WTC11 (cell line): ENCODE data around the gene RHBDD1. TPM values are rescaled to one million over a fixed set of nuclear protein-coding genes. Genes with fewer than 3 reads are reported as not detected.

Experiments
- ATAC-seq: fragments of 200-7000 bp; cut with Tn5 transposase; 2 replicates; pipeline ENCODE4 v1.10.0; 2021; ENCODE audit warnings: mild to moderate bottlenecking, moderate library complexity
- CTCF ChIA-PET: fragments of 300-600 bp; sonication (Branson Sonifier 250); formaldehyde crosslinking; loops from one replicate; lab custom pipeline; 2021; ENCODE audit warnings: antibody characterized with exemption; lab: Charles Lee
- POLR2A ChIA-PET: fragments of 350-600 bp; sonication (Branson Sonifier 250); formaldehyde crosslinking; loops from one replicate; lab custom pipeline; 2021; ENCODE audit warnings: antibody characterized with exemption; lab: Charles Lee
- DNase-seq: peaks from one replicate; pipeline ENCODE4 v3.0.0; 2021; ENCODE audit warnings: low spot score
- H3K27ac Mint-ChIP-seq: 2 replicates; pipeline ENCODE4 v1.8.0; 2021; ENCODE audit warnings: mixed read lengths
- H3K27me3 Mint-ChIP-seq: 2 replicates; pipeline ENCODE4 v1.8.0; 2021; ENCODE audit warnings: low read depth, mild to moderate bottlenecking, moderate library complexity, mixed read lengths
- H3K36me3 Mint-ChIP-seq: 2 replicates; pipeline ENCODE4 v1.8.0; 2021; ENCODE audit warnings: mixed read lengths
- H3K4me1 Mint-ChIP-seq: 2 replicates; pipeline ENCODE4 v1.8.0; 2022; ENCODE audit warnings: mixed read lengths
- H3K4me3 Mint-ChIP-seq: 2 replicates; pipeline ENCODE4 v1.8.0; 2021; ENCODE audit warnings: mild to moderate bottlenecking, moderate library complexity, mixed read lengths
- H3K9me3 Mint-ChIP-seq: 2 replicates; pipeline ENCODE4 v1.8.0; 2021; ENCODE audit warnings: mixed read lengths
- CREM ChIP-seq: sonication (generic); formaldehyde crosslinking; IDR thresholded peaks from 2 replicates; pipeline ENCODE4 v1.8.1; 2022; ENCODE audit warnings: mild to moderate bottlenecking, missing genetic modification reagents, moderate library complexity
- EMX1 ChIP-seq: fragments of 250-450 bp; sonication (Bioruptor Pico); IDR thresholded peaks from 2 replicates; pipeline ENCODE4 v1.8.0; 2021; ENCODE audit warnings: mild to moderate bottlenecking
- FOXJ3 ChIP-seq: sonication (generic); formaldehyde crosslinking; IDR thresholded peaks from 2 replicates; pipeline ENCODE4 v1.9.0; 2021; ENCODE audit warnings: missing genetic modification reagents, mild to moderate bottlenecking, borderline replicate concordance
- IRF2 ChIP-seq: sonication (generic); formaldehyde crosslinking; IDR thresholded peaks from 2 replicates; pipeline ENCODE4 v1.8.0; 2022; ENCODE audit warnings: low read depth, missing genetic modification reagents, borderline replicate concordance
- NR2C2 ChIP-seq: sonication (generic); formaldehyde crosslinking; IDR thresholded peaks from 2 replicates; pipeline ENCODE4 v1.8.0; 2022; ENCODE audit warnings: mild to moderate bottlenecking, missing genetic modification reagents
- PRRX2 ChIP-seq: fragments of 250-450 bp; sonication (Bioruptor Pico); IDR thresholded peaks from 2 replicates; pipeline ENCODE4 v1.8.0; 2021; ENCODE audit warnings: mild to moderate bottlenecking
- RORB ChIP-seq: fragments of 250-450 bp; sonication (Bioruptor Pico); IDR thresholded peaks from 2 replicates; pipeline ENCODE4 v1.9.0; 2021; ENCODE audit warnings: mild to moderate bottlenecking
- SMAD4 ChIP-seq: sonication (generic); formaldehyde crosslinking; IDR thresholded peaks from 2 replicates; pipeline ENCODE4 v1.8.0; 2022; ENCODE audit warnings: mild to moderate bottlenecking, missing genetic modification reagents
- SOX15 ChIP-seq: fragments of 250-450 bp; sonication (Bioruptor Pico); IDR thresholded peaks from 2 replicates; pipeline ENCODE4 v1.9.0; 2021; ENCODE audit warnings: mild to moderate bottlenecking
- SP1 ChIP-seq: sonication (generic); formaldehyde crosslinking; conservative IDR thresholded peaks from 2 replicates; pipeline ENCODE4 v1.8.1; 2022; ENCODE audit warnings: missing genetic modification reagents
- ZBTB21 ChIP-seq: sonication (generic); formaldehyde crosslinking; IDR thresholded peaks from 2 replicates; pipeline ENCODE4 v1.8.1; 2023; ENCODE audit warnings: mild to moderate bottlenecking, missing genetic modification reagents, borderline replicate concordance
- ZNF263 ChIP-seq: sonication (generic); formaldehyde crosslinking; IDR thresholded peaks from 2 replicates; pipeline ENCODE4 v1.8.1; 2022; ENCODE audit warnings: low read depth, mild to moderate bottlenecking, moderate library complexity, missing genetic modification reagents
- ZNF317 ChIP-seq: sonication (generic); formaldehyde crosslinking; IDR thresholded peaks from 2 replicates; pipeline ENCODE4 v1.8.1; 2023; ENCODE audit warnings: low read depth, mild to moderate bottlenecking, moderate library complexity, missing genetic modification reagents, borderline replicate concordance
- ZNF396 ChIP-seq: fragments of 250-450 bp; sonication (Bioruptor Pico); IDR thresholded peaks from 2 replicates; pipeline ENCODE4 v1.8.0; 2021; ENCODE audit warnings: mild to moderate bottlenecking, moderate library complexity, borderline replicate concordance
- ZNF423 ChIP-seq: fragments of 250-450 bp; sonication (Bioruptor Pico); IDR thresholded peaks from 2 replicates; pipeline ENCODE4 v2.1.2; 2022; ENCODE audit warnings: mild to moderate bottlenecking, moderate library complexity
- total RNA-seq: library from RNA; stranded (reverse); gene quantifications from 3 replicates; pipeline ENCODE4 v1.2.3, GENCODE V29; 2021
- TF ChIP-seq, protein P1 (sequence below): sonication (generic); formaldehyde crosslinking; IDR thresholded peaks from 2 replicates; pipeline ENCODE4 v1.8.0; 2023; ENCODE audit warnings: mild to moderate bottlenecking, missing genetic modification reagents
- TF ChIP-seq, protein P2 (sequence below): sonication (generic); formaldehyde crosslinking; conservative IDR thresholded peaks from 2 replicates; pipeline ENCODE4 v1.8.1; 2022; ENCODE audit warnings: mild to moderate bottlenecking, missing genetic modification reagents
- TF ChIP-seq, protein P3 (sequence below): sonication (generic); formaldehyde crosslinking; IDR thresholded peaks from 2 replicates; pipeline ENCODE4 v1.8.1; 2023; ENCODE audit warnings: mild to moderate bottlenecking, missing genetic modification reagents, borderline replicate concordance
- TF ChIP-seq, protein P4 (sequence below): fragments of 250-450 bp; sonication (Bioruptor Pico); IDR thresholded peaks from 2 replicates; pipeline ENCODE4 v1.9.0; 2021; ENCODE audit warnings: mild to moderate bottlenecking, borderline replicate concordance
- TF ChIP-seq, protein P5 (sequence below): sonication (generic); formaldehyde crosslinking; IDR thresholded peaks from 2 replicates; pipeline ENCODE4 v1.8.1; 2022; ENCODE audit warnings: mild to moderate bottlenecking, moderate library complexity, missing genetic modification reagents
- TF ChIP-seq, protein P6 (sequence below): sonication (generic); formaldehyde crosslinking; IDR thresholded peaks from 2 replicates; pipeline ENCODE4 v1.8.1; 2022; ENCODE audit warnings: low read depth, mild to moderate bottlenecking, moderate library complexity, missing genetic modification reagents, borderline replicate concordance

Gene RHBDD1
- total RNA-seq, 1 experiment from 2014 or later: 25.7 TPM

DNA sequence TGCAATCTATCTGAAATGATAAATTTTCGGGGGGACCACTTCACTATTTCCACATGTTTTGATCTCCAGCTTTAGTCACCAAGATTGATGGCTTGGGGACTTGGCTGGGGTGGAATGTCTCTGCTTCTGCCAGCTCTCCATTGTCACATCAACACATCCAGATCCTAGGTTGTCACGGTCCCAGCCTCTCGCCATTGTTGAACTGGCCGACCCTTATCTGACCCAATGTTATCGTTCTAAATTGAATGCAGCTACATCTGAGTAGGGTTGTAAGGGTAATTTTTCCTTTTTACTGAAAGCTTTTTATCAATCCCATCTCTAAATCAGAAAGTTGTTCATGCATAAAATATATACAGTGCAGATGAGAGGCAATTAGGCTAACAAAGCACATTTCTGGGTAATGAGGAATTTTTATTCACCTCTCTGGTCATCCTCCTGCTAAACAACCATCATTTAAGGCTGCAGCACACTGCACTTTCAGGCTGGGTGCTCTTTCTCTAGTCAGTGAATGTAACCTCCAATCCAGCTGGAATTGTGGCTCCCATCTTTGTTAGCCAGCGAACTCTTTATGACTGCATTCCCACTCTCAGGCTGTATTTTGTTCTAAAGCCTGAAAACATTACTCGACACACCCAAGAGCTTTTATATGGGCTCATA lies 200.0 kb downstream of the RHBDD1 start (continued):
- TF ChIP-seq, protein P1, sequence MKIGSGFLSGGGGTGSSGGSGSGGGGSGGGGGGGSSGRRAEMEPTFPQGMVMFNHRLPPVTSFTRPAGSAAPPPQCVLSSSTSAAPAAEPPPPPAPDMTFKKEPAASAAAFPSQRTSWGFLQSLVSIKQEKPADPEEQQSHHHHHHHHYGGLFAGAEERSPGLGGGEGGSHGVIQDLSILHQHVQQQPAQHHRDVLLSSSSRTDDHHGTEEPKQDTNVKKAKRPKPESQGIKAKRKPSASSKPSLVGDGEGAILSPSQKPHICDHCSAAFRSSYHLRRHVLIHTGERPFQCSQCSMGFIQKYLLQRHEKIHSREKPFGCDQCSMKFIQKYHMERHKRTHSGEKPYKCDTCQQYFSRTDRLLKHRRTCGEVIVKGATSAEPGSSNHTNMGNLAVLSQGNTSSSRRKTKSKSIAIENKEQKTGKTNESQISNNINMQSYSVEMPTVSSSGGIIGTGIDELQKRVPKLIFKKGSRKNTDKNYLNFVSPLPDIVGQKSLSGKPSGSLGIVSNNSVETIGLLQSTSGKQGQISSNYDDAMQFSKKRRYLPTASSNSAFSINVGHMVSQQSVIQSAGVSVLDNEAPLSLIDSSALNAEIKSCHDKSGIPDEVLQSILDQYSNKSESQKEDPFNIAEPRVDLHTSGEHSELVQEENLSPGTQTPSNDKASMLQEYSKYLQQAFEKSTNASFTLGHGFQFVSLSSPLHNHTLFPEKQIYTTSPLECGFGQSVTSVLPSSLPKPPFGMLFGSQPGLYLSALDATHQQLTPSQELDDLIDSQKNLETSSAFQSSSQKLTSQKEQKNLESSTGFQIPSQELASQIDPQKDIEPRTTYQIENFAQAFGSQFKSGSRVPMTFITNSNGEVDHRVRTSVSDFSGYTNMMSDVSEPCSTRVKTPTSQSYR (CRISPR knock-in tag): no peak
- TF ChIP-seq ZNF396 (CRISPR knock-in tag): no peak

DNA sequence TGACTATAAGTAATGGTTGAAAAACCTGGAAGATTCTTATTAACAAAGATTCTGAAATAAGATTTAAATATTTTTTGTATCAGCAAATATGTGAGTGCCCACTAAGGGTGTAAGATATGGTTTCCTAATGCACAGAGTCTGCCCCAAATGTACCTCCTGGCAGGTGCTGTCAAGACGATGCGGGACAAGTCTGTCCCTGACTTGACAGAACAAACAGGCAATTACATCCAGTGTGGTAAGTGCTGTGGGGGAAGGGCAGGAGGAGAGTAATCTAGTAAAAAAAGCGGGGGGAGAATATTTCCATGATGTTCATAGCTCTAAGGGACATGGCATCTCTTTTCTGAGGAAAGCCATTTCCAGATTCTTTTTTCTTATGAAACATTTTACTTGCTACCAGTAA lies 200.7 kb downstream of the RHBDD1 start:
- CTCF ChIA-PET: no interaction called here
- TF ChIP-seq FOXJ3: no peak
- TF ChIP-seq SMAD4: no peak
- no peak for TF ChIP-seq SOX15 (CRISPR knock-in tag)
- TF ChIP-seq, protein P2, sequence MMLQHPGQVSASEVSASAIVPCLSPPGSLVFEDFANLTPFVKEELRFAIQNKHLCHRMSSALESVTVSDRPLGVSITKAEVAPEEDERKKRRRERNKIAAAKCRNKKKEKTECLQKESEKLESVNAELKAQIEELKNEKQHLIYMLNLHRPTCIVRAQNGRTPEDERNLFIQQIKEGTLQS: no peak
- no peak for TF ChIP-seq RORB (CRISPR knock-in tag)
- TF ChIP-seq, protein P3, sequence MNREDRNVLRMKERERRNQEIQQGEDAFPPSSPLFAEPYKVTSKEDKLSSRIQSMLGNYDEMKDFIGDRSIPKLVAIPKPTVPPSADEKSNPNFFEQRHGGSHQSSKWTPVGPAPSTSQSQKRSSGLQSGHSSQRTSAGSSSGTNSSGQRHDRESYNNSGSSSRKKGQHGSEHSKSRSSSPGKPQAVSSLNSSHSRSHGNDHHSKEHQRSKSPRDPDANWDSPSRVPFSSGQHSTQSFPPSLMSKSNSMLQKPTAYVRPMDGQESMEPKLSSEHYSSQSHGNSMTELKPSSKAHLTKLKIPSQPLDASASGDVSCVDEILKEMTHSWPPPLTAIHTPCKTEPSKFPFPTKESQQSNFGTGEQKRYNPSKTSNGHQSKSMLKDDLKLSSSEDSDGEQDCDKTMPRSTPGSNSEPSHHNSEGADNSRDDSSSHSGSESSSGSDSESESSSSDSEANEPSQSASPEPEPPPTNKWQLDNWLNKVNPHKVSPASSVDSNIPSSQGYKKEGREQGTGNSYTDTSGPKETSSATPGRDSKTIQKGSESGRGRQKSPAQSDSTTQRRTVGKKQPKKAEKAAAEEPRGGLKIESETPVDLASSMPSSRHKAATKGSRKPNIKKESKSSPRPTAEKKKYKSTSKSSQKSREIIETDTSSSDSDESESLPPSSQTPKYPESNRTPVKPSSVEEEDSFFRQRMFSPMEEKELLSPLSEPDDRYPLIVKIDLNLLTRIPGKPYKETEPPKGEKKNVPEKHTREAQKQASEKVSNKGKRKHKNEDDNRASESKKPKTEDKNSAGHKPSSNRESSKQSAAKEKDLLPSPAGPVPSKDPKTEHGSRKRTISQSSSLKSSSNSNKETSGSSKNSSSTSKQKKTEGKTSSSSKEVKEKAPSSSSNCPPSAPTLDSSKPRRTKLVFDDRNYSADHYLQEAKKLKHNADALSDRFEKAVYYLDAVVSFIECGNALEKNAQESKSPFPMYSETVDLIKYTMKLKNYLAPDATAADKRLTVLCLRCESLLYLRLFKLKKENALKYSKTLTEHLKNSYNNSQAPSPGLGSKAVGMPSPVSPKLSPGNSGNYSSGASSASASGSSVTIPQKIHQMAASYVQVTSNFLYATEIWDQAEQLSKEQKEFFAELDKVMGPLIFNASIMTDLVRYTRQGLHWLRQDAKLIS: no peak
- no peak for TF ChIP-seq CREM (CRISPR knock-in tag)
- TF ChIP-seq PRRX2 (CRISPR knock-in tag): no peak
- TF ChIP-seq SP1 (CRISPR knock-in tag): no peak
- no peak for TF ChIP-seq IRF2 (CRISPR knock-in tag)
- TF ChIP-seq ZNF423 (CRISPR knock-in tag): no peak
- TF ChIP-seq ZNF263: no peak
- no peak for TF ChIP-seq ZBTB21 (CRISPR knock-in tag)
- TF ChIP-seq EMX1 (CRISPR knock-in tag): no peak
- TF ChIP-seq, protein P4, sequence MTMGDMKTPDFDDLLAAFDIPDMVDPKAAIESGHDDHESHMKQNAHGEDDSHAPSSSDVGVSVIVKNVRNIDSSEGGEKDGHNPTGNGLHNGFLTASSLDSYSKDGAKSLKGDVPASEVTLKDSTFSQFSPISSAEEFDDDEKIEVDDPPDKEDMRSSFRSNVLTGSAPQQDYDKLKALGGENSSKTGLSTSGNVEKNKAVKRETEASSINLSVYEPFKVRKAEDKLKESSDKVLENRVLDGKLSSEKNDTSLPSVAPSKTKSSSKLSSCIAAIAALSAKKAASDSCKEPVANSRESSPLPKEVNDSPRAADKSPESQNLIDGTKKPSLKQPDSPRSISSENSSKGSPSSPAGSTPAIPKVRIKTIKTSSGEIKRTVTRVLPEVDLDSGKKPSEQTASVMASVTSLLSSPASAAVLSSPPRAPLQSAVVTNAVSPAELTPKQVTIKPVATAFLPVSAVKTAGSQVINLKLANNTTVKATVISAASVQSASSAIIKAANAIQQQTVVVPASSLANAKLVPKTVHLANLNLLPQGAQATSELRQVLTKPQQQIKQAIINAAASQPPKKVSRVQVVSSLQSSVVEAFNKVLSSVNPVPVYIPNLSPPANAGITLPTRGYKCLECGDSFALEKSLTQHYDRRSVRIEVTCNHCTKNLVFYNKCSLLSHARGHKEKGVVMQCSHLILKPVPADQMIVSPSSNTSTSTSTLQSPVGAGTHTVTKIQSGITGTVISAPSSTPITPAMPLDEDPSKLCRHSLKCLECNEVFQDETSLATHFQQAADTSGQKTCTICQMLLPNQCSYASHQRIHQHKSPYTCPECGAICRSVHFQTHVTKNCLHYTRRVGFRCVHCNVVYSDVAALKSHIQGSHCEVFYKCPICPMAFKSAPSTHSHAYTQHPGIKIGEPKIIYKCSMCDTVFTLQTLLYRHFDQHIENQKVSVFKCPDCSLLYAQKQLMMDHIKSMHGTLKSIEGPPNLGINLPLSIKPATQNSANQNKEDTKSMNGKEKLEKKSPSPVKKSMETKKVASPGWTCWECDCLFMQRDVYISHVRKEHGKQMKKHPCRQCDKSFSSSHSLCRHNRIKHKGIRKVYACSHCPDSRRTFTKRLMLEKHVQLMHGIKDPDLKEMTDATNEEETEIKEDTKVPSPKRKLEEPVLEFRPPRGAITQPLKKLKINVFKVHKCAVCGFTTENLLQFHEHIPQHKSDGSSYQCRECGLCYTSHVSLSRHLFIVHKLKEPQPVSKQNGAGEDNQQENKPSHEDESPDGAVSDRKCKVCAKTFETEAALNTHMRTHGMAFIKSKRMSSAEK: no peak
- TF ChIP-seq, protein P5, sequence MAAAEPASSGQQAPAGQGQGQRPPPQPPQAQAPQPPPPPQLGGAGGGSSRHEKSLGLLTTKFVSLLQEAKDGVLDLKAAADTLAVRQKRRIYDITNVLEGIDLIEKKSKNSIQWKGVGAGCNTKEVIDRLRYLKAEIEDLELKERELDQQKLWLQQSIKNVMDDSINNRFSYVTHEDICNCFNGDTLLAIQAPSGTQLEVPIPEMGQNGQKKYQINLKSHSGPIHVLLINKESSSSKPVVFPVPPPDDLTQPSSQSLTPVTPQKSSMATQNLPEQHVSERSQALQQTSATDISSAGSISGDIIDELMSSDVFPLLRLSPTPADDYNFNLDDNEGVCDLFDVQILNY (CRISPR knock-in tag): no peak
- TF ChIP-seq ZNF317: no peak
- TF ChIP-seq NR2C2: no peak
- TF ChIP-seq, protein P6, sequence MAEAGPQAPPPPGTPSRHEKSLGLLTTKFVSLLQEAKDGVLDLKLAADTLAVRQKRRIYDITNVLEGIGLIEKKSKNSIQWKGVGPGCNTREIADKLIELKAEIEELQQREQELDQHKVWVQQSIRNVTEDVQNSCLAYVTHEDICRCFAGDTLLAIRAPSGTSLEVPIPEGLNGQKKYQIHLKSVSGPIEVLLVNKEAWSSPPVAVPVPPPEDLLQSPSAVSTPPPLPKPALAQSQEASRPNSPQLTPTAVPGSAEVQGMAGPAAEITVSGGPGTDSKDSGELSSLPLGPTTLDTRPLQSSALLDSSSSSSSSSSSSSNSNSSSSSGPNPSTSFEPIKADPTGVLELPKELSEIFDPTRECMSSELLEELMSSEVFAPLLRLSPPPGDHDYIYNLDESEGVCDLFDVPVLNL (CRISPR knock-in tag): no peak
- Mint-ChIP-seq H3K27ac (no peak overlapping the region), H3K27me3 (no peaks in the 10 kb centered on the region), H3K9me3 (peaks cover 6% of the 10 kb centered on the region), H3K4me3 (no peak overlapping the region), H3K4me1 (peaks cover 4% of the 10 kb centered on the region; the same call in 1 of the 2 replicates), H3K36me3 (no peaks in the 10 kb centered on the region)
- POLR2A ChIA-PET: no interaction called here
- ATAC-seq: no peak
- no peak for DNase-seq
